Left ventricle myocardium inferior (tissue), 1 donor: ENCODE data around the gene DPH2. TPM values are rescaled to one million over a fixed set of nuclear protein-coding genes. Genes with fewer than 3 reads are reported as not detected.
A peak's percentile ranks its signal among the peaks of the same experiment; 100 is the strongest.

Experiments
- DNase-seq: peaks from one replicate; pipeline ENCODE4 v3.0.0-alpha.2; 2020
- H3K27ac ChIP-seq: fragments of 200-600 bp; replicated peaks from 2 replicates; pipeline ENCODE4 v1.8.0; 2021
- H3K27me3 ChIP-seq: fragments of 200-600 bp; 2 replicates; pipeline ENCODE4 v1.8.0; 2021; ENCODE audit warnings: low read depth
- H3K36me3 ChIP-seq: fragments of 200-600 bp; 2 replicates; pipeline ENCODE4 v1.8.0; 2021
- H3K4me1 ChIP-seq: fragments of 200-600 bp; 2 replicates; pipeline ENCODE4 v1.8.0; 2021
- H3K4me3 ChIP-seq: fragments of 200-600 bp; 2 replicates; pipeline ENCODE4 v1.8.0; 2021; ENCODE audit warnings: mild to moderate bottlenecking, moderate library complexity
- H3K9me3 ChIP-seq: fragments of 200-600 bp; replicated peaks from 2 replicates; pipeline ENCODE4 v1.8.0; 2021
- CTCF ChIP-seq: fragments of 200-600 bp; IDR thresholded peaks from 2 replicates; pipeline ENCODE4 v1.8.0; 2021; ENCODE audit warnings: antibody characterized with exemption, mild to moderate bottlenecking, borderline replicate concordance
- intact Hi-C: fragments of 100-400 bp; cut with micrococcal nuclease; formaldehyde crosslinking; loops from one replicate; pipeline ENCODE4 v1.11.0; 2022
- total RNA-seq: library from RNA; stranded (reverse); fragmentation: NEBNext Ultra II Directional; extraction: Animal tissue kit (Norgen Biotek cat#: 25700); gene quantifications from one replicate; pipeline ENCODE4 v1.2.1, GENCODE V29; 2021
- donor health status: DM: no; HTN: yes; CAD: no; lungs with severe emphysema.

The DPH2 gene
- total RNA-seq, 1 donor from 2014 or later, result 18.2 TPM

GRCh38 chr1:43976045-43976444, 6.2 kb downstream of the DPH2 start:
- H3K27ac ChIP-seq, result no peak overlapping the region
- peak overlapping the region; percentile 93 for H3K4me3 ChIP-seq
- intact Hi-C loops, result no loop called here
- DNase-seq, result no peak
- H3K36me3 ChIP-seq, result peaks cover 47% of the 10 kb centered on the region
- peaks cover 65% of the 10 kb centered on the region for H3K4me1 ChIP-seq
- no peaks in the 10 kb centered on the region for H3K9me3 ChIP-seq
- TF ChIP-seq CTCF, result no peak
- no peaks in the 10 kb centered on the region for H3K27me3 ChIP-seq

- intact Hi-C loops, result no loop called here
- no peaks in the 10 kb centered on the region for H3K9me3 ChIP-seq
- peaks cover 63% of the 10 kb centered on the region for H3K4me1 ChIP-seq
- no peak for DNase-seq
- peaks cover 40% of the 10 kb centered on the region for H3K36me3 ChIP-seq
- H3K27me3 ChIP-seq, result no peaks in the 10 kb centered on the region
- H3K4me3 ChIP-seq, result peak overlapping the region; percentile 93
- no peak overlapping the region for H3K27ac ChIP-seq
- no peak for TF ChIP-seq CTCF
Measured at GRCh38 chr1:43976890-43977289, 7.1 kb downstream of the DPH2 start.

- H3K4me1 ChIP-seq, result peaks cover 63% of the 10 kb centered on the region
- DNase-seq, result no peak
- no peak for TF ChIP-seq CTCF
- peak overlapping the region; percentile 93 for H3K4me3 ChIP-seq
- no peaks in the 10 kb centered on the region for H3K27me3 ChIP-seq
- H3K36me3 ChIP-seq, result peaks cover 35% of the 10 kb centered on the region
- no peaks in the 10 kb centered on the region for H3K9me3 ChIP-seq
- no peak overlapping the region for H3K27ac ChIP-seq
- intact Hi-C loops, result no loop called here
Measured at GRCh38 chr1:43977376-43978263, 7.8 kb downstream of the DPH2 start.

GRCh38 chr1:43978264-43978550, 8.4 kb downstream of the DPH2 start:
- TF ChIP-seq CTCF, result no peak
- H3K27me3 ChIP-seq, result no peaks in the 10 kb centered on the region
- H3K4me3 ChIP-seq, result peak overlapping the region; percentile 87
- peaks cover 63% of the 10 kb centered on the region for H3K4me1 ChIP-seq
- no peaks in the 10 kb centered on the region for H3K9me3 ChIP-seq
- H3K27ac ChIP-seq, result peak overlapping the region; percentile 73
- DNase-seq, result no peak
- intact Hi-C loops, result no loop called here
- H3K36me3 ChIP-seq, result peaks cover 29% of the 10 kb centered on the region

GRCh38 chr1:43978551-43979260, 8.9 kb downstream of the DPH2 start, which contains the start of gene B4GALT2:
Gene B4GALT2, plus strand, starts transcription at chr1:43979210. Its CDS starts 1,951 bp downstream, at chr1:43981161.
- Histone ChIP-seq H3K27ac (peak within 1 kb of the TSS; percentile 73), H3K36me3 (peaks cover 27% of the 10 kb centered on the region), H3K4me3 (peak within 1 kb of the TSS; percentile 87), H3K9me3 (no peaks in the 10 kb centered on the region), H3K4me1 (peaks cover 61% of the 10 kb centered on the region), H3K27me3 (no peaks in the 10 kb centered on the region)
- intact Hi-C loops, result no loop called here
- no peak for TF ChIP-seq CTCF
- DNase-seq, result peak; percentile 55
